Hepatocyte (in vitro differentiated cells): Measurements from ENCODE around the gene OR11H1.
"Not testable (repeated sequence)": the region's sequence is repeated elsewhere in the genome, so short reads cannot be mapped to it uniquely, and the experiment has no call there.

Experiments
- EZH2 ChIP-seq: fragments of 200-600 bp; sonication (generic); IDR thresholded peaks from 2 replicates; pipeline ENCODE4 v1.6.1; 2016; ENCODE audit warnings: antibody characterized with exemption, mild to moderate bottlenecking, borderline replicate concordance
- TF ChIP-seq, protein P1 (sequence below): fragments of 200-600 bp; sonication (generic); IDR thresholded peaks from 2 replicates; pipeline ENCODE4 v1.5.1; 2016; ENCODE audit warnings: antibody characterized with exemption, mild to moderate bottlenecking; ENCODE audit not compliant: poor library complexity

DNA sequence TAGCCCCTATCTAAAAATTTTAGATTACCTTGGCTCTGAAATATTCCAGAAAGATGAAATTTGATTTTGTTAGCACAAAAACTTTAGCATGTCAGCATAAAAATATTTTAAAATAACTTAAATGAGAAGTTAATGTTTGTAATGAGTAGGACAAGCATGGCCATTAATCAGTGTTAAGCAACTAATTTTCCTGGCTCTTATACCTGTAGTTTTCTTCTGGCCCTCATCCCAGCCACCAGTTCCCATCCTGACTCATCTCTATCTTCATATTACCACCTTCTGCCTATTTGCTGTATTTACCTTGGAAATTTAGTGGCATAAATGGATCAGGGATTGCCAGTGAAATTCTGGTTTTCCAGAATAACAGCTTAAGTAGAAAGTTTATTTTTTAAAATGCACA, 37.1 kb downstream of the OR11H1 start:
- TF ChIP-seq, protein P1, sequence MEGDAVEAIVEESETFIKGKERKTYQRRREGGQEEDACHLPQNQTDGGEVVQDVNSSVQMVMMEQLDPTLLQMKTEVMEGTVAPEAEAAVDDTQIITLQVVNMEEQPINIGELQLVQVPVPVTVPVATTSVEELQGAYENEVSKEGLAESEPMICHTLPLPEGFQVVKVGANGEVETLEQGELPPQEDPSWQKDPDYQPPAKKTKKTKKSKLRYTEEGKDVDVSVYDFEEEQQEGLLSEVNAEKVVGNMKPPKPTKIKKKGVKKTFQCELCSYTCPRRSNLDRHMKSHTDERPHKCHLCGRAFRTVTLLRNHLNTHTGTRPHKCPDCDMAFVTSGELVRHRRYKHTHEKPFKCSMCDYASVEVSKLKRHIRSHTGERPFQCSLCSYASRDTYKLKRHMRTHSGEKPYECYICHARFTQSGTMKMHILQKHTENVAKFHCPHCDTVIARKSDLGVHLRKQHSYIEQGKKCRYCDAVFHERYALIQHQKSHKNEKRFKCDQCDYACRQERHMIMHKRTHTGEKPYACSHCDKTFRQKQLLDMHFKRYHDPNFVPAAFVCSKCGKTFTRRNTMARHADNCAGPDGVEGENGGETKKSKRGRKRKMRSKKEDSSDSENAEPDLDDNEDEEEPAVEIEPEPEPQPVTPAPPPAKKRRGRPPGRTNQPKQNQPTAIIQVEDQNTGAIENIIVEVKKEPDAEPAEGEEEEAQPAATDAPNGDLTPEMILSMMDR, result not testable (repeated sequence)
- not testable (repeated sequence) for TF ChIP-seq EZH2
